ENCODE results near the gene PPIE.
"Not testable (repeated sequence)": the region's sequence is repeated elsewhere in the genome, so short reads cannot be mapped to it uniquely, and the experiment has no call there.

The PPIE gene

DNA sequence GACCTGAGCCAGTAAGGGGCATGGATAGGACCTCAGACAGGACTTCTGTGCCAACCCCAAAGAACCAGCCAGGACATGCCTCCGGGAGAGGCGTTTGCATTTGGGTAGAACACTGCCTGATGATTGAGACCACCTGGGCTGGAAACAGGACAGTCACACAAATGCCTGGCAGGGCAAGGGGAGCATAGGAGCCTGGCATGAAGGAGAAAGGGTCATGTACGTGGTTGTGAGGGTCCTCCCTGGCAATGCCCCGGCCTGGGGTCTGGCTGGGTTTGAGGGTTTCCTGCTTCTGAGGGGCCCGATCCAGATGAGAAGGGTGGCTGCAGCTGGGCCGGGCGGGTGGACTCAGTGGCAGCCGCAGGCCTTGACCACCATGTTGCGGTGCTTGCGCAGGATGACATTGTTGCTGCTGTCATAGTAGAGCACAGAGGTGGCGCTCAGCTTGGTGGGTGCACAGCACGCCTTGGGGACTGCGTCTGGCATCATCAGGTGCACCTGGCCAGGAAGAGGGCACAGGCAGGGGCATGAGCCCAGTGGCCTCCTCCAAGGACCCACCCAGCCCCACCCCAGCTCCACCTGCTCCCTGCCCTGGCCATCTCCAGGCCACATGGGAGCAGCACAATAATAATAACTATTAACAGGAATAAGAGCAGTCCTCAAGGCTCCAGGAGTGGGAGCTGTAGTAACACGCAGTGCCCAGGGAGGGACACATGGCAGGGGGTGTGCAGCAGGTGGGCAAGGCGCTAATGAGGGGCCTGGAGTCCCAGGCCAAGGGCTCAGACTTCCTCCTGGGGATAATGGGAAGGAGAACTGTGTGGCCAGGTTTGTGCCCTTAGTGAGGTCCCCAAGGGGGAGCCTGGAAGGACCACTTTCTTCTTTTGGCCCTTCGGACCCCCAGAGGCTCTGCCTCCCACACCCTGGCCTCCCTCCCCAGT is 21.7 kb downstream of the PPIE start:
- DNase-seq = no peak

DNA sequence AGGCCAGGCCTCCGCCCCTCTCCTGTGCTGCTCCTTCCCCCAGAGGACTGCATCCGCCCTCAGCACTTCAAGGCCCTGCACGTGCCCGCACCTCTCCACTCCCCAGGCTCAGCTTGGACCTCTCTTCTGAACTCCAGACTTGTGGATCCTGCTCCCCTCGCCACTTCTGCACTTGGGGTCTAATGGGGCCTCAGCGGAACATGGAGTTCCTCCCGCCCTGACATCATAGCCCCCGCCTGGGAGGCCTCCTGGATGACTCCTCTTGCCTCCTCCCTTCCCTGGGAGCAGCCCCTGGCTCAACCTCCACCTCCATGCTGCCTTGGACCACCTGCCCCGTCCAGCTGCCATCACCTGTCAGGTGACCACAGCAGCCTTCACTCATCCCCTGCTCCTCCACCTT is 22.3 kb downstream of the PPIE start:
- no peak for DNase-seq

DNA sequence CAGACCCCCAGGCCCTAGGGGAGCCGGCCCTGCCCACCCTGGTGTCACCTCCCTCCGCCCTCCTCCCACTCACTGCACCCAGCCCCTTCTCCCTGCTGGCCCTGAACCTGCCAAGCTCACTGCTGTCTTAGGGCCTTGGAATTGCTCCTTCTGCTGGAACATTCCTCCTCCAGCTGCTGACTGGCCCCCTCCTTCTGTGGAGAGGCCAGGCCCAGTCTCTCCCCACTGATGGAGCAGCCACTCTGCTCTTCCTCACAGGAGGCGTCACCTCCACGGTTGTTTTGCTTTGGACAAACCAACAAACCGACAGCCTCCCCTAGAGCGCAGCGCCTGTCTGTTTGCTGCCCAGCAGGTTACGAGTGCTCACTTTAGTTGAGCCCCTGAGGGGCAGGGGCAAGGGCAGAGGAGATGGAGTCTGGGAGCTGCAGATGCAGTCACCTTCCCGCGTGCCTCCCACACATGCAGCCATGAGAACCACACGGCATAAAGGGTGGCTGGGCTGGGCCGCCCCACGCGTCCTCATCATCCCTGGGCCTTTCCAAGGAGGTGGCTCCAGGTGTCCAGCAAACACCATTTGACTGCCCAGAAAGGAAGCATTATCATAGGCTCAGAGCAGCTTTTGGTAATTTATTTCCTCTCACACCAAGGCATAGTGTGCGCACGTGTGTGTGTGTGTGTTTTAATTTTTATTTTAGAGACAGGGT is 23.0 kb downstream of the PPIE start:
- no peak for DNase-seq

DNA sequence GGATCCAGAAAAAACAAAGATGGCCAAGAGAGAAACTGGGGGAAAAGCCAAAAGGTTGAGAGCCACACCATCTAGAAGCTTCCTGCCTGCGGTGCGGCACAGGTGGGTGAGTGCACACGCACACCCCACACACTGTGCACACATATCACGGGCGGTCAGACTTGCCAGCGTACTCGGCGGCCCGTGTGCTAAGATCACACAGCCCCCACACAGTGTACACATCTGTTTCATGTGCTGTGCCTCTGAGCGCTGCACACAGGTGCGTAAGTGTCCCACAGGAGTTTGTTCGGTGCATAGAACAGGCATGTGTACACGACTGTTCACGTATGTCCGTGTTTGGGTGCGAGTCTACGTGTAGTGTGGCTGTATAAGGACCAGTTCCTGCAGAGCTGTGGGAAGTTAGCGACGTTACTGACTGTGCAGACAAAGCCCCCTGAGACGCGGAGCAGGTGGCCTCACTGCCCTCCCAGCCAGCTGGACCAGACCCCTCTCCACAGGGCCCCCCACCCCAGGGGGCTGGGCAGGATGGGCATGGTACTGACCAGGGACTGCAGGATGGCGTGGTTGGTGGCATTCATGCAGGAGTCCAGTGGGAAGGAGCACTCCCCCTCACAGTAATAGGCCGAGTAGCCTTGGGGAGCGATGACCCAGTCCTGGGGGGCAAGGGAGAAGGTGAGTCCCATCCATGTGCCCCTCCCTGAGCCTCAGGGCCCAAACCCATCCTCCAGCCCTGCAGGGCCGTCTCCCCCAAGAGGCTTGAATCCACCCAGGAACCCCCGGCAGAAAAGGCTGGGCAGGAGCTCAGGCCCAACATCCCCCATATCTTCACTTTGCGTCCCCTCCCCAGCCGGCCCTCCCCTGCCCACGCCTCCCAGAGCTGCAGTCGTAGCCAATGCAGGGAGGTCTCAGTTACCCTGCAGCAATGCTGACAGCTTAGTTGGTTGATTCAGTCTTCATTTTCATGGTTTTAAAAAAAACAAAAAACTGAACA is 24.2 kb downstream of the PPIE start:
- no peak for DNase-seq

DNA sequence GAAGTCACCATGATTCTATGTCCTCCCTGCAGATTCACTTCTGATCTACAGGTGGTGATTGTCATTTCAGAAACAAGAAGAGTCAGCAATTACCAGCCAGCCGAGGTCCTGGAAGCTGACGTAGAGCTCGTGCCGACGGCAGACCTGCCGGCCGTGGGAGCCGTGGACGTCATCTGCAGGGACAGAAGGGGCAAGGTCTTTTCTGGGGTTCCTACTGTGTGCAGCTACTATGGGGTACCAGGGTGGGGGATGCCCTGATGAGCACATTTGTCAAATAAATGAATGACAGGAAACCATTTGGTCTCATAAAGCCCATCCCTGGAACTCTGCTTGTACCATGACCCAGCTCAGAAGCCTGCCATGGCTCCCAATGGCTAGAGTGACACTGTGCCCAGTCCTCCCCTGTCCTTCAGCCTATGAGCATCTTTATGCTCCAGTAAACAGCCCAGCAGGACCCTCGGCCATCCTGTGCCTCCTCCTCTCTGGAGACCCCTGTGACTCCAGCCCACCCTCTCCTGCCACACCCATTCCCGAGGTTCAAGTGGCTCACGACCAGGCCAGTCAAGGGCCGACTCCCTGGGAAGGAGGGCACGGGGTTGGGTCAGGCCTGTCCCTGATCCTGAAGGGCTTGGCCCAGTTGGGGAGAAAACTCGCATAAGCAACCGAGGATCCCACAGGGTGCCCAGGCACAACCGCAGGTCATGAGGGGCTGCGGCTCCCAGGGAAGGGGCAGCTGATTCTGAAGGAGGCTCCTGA is 25.1 kb downstream of the PPIE start:
- DNase-seq = not testable (repeated sequence)

DNA sequence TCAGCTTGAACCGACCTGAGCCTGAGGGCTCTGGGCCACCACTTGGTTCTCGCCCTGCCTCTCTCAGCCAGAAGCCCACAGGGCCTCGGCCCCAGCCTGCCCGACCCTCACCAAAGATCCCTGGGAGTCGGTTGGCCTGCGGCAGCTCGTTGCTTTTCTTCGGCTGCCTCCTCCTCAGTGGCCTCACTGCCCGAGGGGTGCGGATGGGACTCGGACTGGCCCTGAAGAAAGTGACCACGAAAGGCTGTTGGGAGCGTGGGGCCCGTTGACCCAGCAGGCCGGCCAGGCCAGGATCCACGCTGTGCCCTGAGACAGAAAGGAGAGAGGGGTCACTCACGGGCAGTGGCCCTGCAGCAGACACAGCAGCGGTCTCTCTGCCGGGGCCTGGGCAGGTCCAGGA is 25.8 kb downstream of the PPIE start:
- not testable (repeated sequence) for DNase-seq

DNA sequence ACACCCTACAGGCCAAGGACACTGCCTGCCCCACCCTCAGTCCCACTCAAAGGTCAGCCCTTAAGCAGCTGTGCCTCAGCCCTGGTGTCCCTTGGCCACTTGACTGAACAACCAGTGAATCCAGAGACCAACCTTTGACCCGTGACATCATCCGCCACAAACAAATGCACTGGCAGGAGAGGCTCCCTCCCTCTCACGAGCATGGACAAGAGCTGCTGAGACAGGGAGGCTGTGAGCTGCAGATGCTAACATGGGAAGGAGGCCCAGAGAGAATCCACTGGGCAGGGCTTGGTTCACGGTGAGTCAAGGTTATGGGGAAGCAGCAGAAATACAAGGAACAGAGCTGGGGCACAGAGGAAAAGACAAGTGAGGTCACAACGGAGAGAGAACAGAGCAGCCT is 27.8 kb downstream of the PPIE start:
- DNase-seq = not testable (repeated sequence)

DNA sequence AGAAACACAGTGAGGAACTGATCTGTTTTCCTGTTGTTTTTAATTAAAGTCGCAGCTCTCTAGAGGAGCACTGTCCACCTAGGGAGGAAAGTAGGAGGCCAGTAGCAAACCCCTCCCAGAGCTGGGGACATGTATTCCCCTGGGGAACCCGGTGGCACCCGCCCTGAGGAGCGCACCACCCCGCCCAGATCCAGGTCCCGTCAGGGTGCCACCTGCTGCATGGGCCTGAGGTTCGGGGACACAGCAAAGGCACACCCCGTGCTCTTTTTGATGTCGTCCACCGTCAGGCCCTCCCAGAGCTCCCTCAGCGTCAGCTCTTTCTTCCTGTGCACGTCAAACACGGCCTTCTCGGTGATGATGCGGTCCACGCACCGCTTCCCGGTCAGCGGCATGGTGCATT is 30.8 kb downstream of the PPIE start:
- not testable (repeated sequence) for DNase-seq

DNA sequence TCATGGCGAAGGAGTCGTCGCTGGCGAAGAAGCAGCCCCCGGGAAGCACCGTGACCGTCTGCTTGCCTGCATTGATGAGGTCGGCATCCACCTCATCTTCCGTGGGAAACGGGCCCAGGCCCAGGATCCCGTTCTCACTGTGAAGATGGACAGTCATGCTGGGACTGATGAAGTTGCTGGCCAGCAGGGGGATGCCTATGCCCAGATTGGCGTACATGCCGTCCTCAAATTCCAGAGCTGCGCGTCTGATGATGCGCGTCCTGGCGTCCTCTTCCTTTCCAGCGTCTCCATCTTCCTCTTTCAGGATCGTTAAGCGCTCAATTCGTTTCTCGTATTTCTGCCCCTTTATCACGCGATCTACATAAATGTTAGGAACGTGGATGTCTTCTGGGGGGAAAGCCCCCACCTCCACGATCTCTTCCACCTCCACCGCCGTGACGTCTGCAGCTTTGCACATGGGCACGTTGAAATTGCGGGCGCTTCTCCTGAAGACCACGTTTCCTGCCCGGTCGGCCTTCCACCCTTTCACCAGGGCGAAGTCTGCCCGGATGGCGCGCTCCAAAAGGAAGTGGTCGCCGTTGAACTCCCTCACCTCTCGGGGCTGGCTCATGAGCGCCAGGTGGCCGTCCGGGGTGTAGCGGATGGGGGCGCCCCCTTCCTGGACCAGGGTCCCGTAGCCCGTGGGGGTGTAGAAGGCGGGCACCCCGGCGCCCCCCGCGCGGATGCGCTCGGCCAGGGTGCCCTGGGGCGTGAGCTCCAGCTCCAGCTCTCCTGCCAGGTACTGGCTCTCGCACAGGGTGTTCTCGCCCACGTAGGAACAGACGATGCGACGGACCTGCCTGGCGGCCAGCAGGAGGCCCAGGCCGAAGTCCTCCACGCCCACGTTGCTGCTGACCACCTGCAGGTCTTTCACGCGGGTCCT is 31.7 kb downstream of the PPIE start:
- DNase-seq = not testable (repeated sequence)

DNA sequence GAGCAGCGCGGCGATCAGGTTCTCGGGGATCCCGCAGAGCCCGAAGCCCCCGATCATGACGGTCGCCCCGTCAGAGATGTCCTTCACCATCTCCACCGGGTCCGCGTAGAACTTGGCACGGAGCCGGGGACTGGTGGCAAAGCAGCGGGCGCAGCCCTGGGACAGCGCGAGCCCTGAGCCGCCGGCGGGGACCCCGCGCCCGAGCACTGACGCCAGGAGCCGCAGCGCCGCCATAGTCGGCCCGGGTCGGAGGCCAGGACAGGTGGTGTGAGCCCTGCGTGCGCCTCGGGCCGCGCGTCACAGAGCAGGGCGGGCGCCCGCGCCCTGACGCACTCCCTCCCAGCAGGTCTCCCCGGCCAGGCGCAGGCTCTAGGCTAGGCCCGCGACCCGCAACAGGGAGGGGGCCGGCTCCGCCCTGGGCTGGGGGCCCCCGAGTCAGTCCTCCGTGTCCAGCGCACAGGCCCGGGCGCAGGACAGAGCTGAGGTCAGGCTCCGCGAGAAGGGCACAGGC is 32.4 kb downstream of the PPIE start, which contains the start of gene OXCT2:
Gene OXCT2, minus strand, starts transcription at position 327 of the 511 bp plus-strand sequence. Its CDS starts 93 bp downstream, at position 234.
- not testable (repeated sequence) for DNase-seq

DNA sequence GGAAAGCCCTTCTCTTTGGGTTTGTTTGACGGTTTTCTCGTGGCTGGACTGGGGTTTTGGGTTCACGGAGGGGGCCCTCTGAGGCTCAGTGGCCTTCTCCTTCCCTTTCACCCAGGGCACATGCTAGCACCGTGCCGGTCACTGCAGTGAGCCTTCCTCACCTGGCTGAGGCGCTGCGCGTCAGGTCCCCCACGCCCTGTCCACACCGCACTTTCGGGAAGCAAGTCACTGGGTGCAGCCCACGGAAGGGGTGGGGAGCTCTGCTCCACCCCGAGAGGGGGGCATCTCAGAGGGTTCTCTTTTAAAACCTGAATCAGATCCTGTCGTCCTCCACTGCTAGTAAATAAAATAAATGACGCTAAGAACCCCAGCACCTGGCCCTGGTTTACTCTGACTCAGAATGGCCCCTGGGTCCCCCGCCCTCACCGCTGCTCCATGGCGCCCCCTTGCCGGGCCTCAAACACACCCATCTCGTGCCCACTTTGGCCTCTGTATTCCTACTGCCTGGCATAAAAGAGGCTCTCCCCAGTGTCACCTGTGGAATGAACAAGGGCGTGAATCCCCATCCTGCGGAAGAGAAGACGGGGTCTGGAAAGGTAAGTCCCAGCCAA is 34.8 kb downstream of the PPIE start:
- not testable (repeated sequence) for DNase-seq

DNA sequence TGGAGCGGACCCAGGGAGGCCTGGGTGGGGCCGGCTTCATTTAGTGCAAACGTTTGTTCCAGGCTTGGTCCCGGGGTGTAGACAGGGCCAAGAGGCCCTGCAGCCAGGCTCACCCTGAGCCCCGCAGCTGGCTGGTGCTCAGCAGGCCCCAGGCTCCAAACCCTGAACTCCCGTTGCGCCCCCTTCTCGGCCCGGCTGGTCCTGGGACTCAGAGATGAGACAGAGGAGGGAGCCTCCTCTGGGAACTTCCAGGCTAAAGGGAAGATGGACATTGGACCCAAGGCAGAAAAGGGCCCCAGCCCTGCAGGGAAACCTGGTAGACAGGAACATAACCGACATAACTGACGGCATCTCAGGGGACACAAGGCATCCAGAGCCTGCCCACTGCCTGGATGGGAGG is 36.5 kb downstream of the PPIE start:
- not testable (repeated sequence) for DNase-seq

DNA sequence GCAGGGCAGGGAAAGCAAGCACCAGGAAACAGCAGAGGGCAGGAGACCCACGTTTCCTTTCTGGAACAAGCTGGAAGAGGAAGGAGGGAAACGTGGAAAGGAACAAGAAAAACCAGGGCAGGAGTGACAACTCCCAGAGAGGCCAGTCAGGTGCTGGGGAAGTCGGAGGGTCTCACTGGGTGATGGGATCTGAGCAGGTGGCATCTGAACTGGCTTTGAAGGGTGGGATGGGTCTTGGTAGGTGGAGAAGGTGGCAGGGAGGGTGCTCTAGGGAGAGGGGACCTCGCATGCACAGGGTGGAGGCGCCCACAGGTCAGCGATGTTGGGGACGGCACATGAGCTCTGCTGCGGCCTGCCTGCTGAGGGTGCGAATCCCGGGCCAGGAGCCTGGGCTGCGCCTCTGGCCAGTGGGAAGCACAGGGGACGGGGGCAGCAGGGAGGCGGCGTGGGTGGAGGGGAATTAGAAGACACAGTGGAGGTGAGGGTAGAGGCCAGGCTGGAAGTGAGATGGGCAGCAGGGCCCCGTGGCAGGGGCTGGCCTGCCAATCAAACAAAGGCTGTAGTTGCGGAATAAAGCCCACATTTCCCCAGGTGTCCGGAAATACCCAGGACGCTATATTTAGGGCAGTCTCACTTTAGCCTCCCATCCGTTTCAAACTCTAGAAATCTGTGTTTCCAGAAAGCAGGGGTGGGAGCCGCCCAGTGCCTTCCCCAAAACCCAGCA is 37.2 kb downstream of the PPIE start:
- DNase-seq = not testable (repeated sequence)

DNA sequence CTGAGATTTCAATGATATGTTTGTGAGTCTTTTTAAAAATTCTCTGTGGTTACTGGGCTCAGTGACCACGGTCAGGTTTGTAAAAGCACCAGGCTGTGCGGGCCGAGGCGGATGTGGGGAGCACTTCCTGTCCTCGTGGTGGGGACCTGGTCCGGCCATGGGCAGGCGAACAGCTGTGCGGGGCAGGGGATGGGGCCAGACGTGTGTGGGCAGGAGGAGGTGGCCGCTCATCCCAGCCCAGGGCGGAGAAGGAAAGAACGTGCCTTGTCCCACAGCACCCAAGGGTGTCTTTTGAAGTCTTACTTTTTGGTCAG is 37.7 kb downstream of the PPIE start:
- no peak for DNase-seq

DNA sequence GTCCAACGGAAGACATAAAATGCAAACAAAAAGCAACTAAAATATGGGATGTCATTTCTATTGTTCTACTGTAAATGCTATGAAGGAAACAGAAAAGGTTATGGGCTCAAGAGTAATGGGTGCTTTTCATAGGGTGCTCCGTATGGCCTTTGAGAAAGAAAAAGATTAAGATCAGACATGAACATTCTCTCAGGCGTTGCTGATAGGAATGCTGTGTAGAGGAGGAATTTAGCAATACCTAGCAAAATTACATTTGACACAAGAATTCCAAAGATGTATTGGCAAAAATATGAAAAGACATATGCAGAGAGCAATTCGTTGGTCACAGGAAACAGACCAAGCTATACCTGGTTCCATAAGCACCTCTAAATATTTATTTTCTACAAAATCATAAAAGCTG is 38.2 kb downstream of the PPIE start:
- no peak for DNase-seq

DNA sequence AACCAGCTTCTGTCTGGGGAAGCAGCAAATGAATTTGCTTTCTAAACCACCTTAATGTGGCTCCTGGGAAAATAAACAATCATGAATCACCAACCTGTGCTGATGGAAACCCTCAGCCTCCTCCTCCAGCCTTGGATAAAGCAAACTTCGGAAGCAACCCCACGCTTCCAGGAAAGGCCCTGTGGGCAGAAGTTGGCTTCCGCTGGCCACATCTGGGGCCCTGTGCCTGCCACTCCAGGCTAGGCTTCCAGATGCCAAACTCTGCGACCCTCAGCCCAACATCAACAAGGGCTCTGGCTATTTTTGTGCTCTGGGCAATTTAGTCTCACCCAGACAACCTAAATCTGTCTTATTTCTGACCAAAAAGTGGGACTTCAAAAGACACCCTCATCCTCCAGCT is 38.6 kb downstream of the PPIE start:
- DNase-seq = no peak

DNA sequence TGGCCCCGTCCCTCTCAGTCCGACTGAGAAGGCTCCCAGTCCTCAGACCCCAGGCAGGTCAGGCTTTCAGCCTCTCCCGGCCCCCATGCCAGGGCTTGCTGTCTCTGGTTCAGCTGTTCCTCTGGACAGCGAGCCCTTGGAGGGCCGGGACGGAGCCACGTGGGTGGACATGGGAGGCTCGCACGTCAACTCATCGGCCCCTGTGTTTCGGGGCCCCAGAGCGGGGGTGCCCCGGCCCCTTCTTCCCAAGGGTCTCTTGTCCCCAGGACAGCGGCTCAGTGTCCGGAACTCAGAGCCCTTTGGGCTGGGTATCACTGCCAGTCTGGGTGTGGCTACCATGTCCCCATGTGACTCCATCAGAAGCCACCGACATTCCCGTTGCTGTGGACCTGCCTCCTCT is 39.2 kb downstream of the PPIE start:
- DNase-seq = not testable (repeated sequence)

DNA sequence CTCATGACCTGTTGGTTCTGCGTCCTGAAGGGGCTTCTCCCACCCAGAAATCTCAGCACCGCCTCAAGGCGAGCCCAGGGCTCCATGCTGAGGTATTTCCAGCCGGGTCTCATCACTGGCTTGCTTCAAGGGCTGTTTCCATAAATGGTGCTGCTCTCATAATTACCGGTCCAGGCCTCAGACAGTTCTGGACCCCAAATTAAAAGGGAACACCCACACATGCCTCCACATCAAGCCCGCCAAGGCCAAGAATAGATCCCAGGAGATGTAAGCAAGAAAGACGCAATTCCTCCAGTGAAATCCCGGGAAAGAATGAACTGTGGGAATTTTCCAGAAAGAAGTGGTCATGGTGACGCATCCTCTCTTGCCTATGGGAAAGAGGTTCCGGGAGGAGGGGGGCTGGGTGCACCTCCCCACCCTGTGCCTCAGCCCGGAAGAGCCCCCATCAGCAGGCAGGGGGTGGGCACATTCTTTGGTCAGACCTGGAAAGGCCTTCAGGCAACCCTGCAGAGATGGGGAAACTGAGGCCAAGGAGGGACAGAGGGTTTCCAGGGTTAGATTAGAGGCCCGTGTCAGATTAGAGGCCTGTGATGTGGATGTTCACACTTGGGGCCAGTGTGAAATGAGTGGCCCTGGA is 39.9 kb downstream of the PPIE start:
- DNase-seq = not testable (repeated sequence)

DNA sequence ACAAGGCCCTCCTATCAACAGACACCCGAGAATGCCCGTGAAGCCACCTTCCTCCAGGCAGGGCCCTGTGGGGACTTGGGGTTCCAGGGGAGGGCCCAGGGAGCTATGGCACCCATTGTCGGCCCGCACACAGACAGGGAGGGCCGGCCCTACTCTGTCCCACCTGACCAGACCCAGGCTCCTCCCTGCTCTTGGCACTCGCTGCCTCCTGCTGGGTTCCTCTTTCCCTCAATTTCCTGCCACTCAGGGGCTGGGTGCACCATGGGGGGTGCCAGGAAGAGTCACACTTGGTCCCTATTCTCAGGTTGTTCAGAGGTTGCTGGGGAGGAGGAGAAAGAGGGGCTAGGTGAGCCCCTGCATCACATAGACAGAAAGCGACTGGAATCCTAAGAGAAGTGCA is 40.5 kb downstream of the PPIE start:
- no peak for DNase-seq
